Upper lobe of right lung (tissue), 1 donor: ENCODE measurements around the gene INPP5A. TPM values are rescaled to one million over a fixed set of nuclear protein-coding genes. Genes with fewer than 3 reads are reported as not detected.

Experiments used
- ATAC-seq: fragments of 200-7000 bp; cut with Tn5 transposase; one replicate; pipeline ENCODE4 v1.9.1; 2020; ENCODE audit warnings: mild to moderate bottlenecking, moderate library complexity
- DNase-seq: peaks from one replicate; pipeline ENCODE4 v3.0.0-alpha.2; 2020
- H3K27ac ChIP-seq: fragments of 200-600 bp; one replicate; pipeline ENCODE4 v1.8.0; 2022
- H3K27me3 ChIP-seq: fragments of 200-600 bp; one replicate; pipeline ENCODE4 v1.8.0; 2022; ENCODE audit warnings: mild to moderate bottlenecking
- H3K36me3 ChIP-seq: fragments of 200-600 bp; one replicate; pipeline ENCODE4 v1.8.0; 2022
- H3K4me1 ChIP-seq: fragments of 200-600 bp; one replicate; pipeline ENCODE4 v1.8.0; 2022
- H3K4me3 ChIP-seq: fragments of 200-600 bp; one replicate; pipeline ENCODE4 v1.8.0; 2022; ENCODE audit warnings: mild to moderate bottlenecking
- H3K9me3 ChIP-seq: fragments of 200-600 bp; one replicate; pipeline ENCODE4 v1.8.0; 2022
- CTCF ChIP-seq: fragments of 200-600 bp; IDR thresholded peaks from one replicate; pipeline ENCODE4 v1.8.0; 2022; ENCODE audit warnings: antibody characterized with exemption
- intact Hi-C: fragments of 100-400 bp; cut with DNase I; formaldehyde crosslinking; loops from one replicate; pipeline ENCODE4 v1.11.0; 2022
- total RNA-seq: library from RNA; stranded (reverse); fragmentation: NEBNext Ultra II Directional; extraction: Animal tissue kit (Norgen Biotek cat#: 25700); gene quantifications from one replicate; pipeline ENCODE4 v1.2.1, GENCODE V29; 2021
- donor health status: DM: no; HTN: yes; CAD: no; lungs with severe emphysema.

INPP5A gene
- total RNA-seq, 1 donor from 2014 or later, result 38.3 TPM

- Histone ChIP-seq H3K4me1 (peaks cover 21% of the 10 kb centered on the region), H3K27ac (no peak overlapping the region), H3K36me3 (no peaks in the 10 kb centered on the region), H3K27me3 (no peaks in the 10 kb centered on the region), H3K9me3 (no peaks in the 10 kb centered on the region), H3K4me3 (no peak overlapping the region)
- no peak for TF ChIP-seq CTCF
- intact Hi-C loops, result no loop called here
- DNase-seq (no peak), ATAC-seq (no peak)
These were observed 9.9 kb downstream of the INPP5A start for GRCh38 chr10:132547421-132547861.

- intact Hi-C loops, result no loop called here
- ATAC-seq, result no peak
- Histone ChIP-seq H3K4me1 (peaks cover 21% of the 10 kb centered on the region), H3K4me3 (no peak overlapping the region), H3K9me3 (no peaks in the 10 kb centered on the region), H3K36me3 (no peaks in the 10 kb centered on the region), H3K27ac (no peak overlapping the region), H3K27me3 (no peaks in the 10 kb centered on the region)
- no peak for TF ChIP-seq CTCF
- DNase-seq, result peak; percentile 60
These were observed 10.7 kb downstream of the INPP5A start for GRCh38 chr10:132548106-132548823.

GRCh38 chr10:132548869-132549268 lies 11.3 kb downstream of the INPP5A start:
- H3K4me1 ChIP-seq, result peaks cover 21% of the 10 kb centered on the region
- TF ChIP-seq CTCF, result no peak
- DNase-seq (peak; percentile 35), ATAC-seq (no peak)
- intact Hi-C loops, result no loop called here
- no peak overlapping the region for H3K4me3 ChIP-seq
- no peaks in the 10 kb centered on the region for H3K27me3 ChIP-seq
- no peaks in the 10 kb centered on the region for H3K36me3 ChIP-seq
- no peaks in the 10 kb centered on the region for H3K9me3 ChIP-seq
- no peak overlapping the region for H3K27ac ChIP-seq

- Histone ChIP-seq H3K4me3 (no peak overlapping the region), H3K36me3 (no peaks in the 10 kb centered on the region), H3K4me1 (peaks cover 19% of the 10 kb centered on the region), H3K9me3 (no peaks in the 10 kb centered on the region), H3K27ac (no peak overlapping the region), H3K27me3 (no peaks in the 10 kb centered on the region)
- intact Hi-C loops, result no loop called here
- no peak for TF ChIP-seq CTCF
- ATAC-seq (no peak), DNase-seq (peak; percentile 56)
These were observed 11.8 kb downstream of the INPP5A start for GRCh38 chr10:132549371-132549770.

- H3K4me3 ChIP-seq, result no peak overlapping the region
- DNase-seq (peak; percentile 50), ATAC-seq (no peak)
- no peaks in the 10 kb centered on the region for H3K9me3 ChIP-seq
- H3K27me3 ChIP-seq, result no peaks in the 10 kb centered on the region
- no peak for TF ChIP-seq CTCF
- no peaks in the 10 kb centered on the region for H3K36me3 ChIP-seq
- no peak overlapping the region for H3K27ac ChIP-seq
- H3K4me1 ChIP-seq, result peaks cover 9% of the 10 kb centered on the region
- intact Hi-C loops, result no loop called here
These were observed 12.9 kb downstream of the INPP5A start for GRCh38 chr10:132550366-132551092.
